HepG2 (cell line): ENCODE results near the gene PRXL2B. TPM values are rescaled to one million over a fixed set of nuclear protein-coding genes. Genes with fewer than 3 reads are reported as not detected.

Experiments
- AHR ChIP-seq: IDR thresholded peaks from 2 replicates; pipeline ENCODE4 v1.6.1; 2018; ENCODE audit warnings: missing genetic modification reagents, missing compliant biosample characterization
- ATF1 ChIP-seq: IDR thresholded peaks from 2 replicates; pipeline ENCODE4 v1.6.1; 2016; ENCODE audit warnings: mild to moderate bottlenecking, control low read depth
- ATM ChIP-seq: fragments of 450-650 bp; IDR thresholded peaks from 2 replicates; pipeline ENCODE4 v1.7.1; 2017; ENCODE audit warnings: mild to moderate bottlenecking, borderline replicate concordance
- CENPX ChIP-seq: sonication (generic); formaldehyde crosslinking; IDR thresholded peaks from 2 replicates; pipeline ENCODE4 v1.9.0; 2021; ENCODE audit warnings: mild to moderate bottlenecking, missing genetic modification reagents, moderate library complexity
- GATAD1 ChIP-seq: IDR thresholded peaks from 2 replicates; pipeline ENCODE4 v1.6.1; 2016; ENCODE audit warnings: missing genetic modification reagents, missing compliant biosample characterization
- GATAD2A ChIP-seq: IDR thresholded peaks from 2 replicates; pipeline ENCODE4 v1.6.1; 2016
- HNRNPH1 ChIP-seq: fragments of 200-400 bp; formaldehyde crosslinking; optimal IDR thresholded peaks from 2 replicates; pipeline ENCODE3; 2017; ENCODE audit warnings: mild to moderate bottlenecking, low read depth, low read length
- KAT8 ChIP-seq: IDR thresholded peaks from 2 replicates; pipeline ENCODE4 v1.6.1; 2016; ENCODE audit warnings: missing genetic modification reagents, missing compliant biosample characterization
- LBX2 ChIP-seq: sonication (generic); formaldehyde crosslinking; IDR thresholded peaks from 2 replicates; pipeline ENCODE4 v1.5.0; 2020; ENCODE audit warnings: missing genetic modification reagents, mild to moderate bottlenecking, borderline replicate concordance
- MAFF ChIP-seq: IDR thresholded peaks from 2 replicates; pipeline ENCODE4 v1.6.1; 2011; ENCODE audit warnings: low read depth, low read length, improper control_type of control experiment
- MAZ ChIP-seq, 2 experiments: sonication (generic) in 1 of 2; formaldehyde crosslinking in 1 of 2; IDR thresholded peaks; 2 replicates each; pipeline versions ENCODE4 v1.5.0 to v1.6.1; 2012 to 2020; ENCODE audit warnings: low read depth in 2 of 2, mild to moderate bottlenecking in 2 of 2, borderline replicate concordance in 1 of 2, improper control_type of control experiment in 1 of 2, low read length in 1 of 2, missing genetic modification reagents in 1 of 2, moderate library complexity in 1 of 2
- MEIS2 ChIP-seq: sonication (generic); formaldehyde crosslinking; IDR thresholded peaks from 2 replicates; pipeline ENCODE4 v1.9.0; 2021; ENCODE audit warnings: mild to moderate bottlenecking, missing genetic modification reagents
- MXD3 ChIP-seq: IDR thresholded peaks from 2 replicates; pipeline ENCODE4 v1.6.1; 2016; ENCODE audit warnings: mild to moderate bottlenecking, missing biosample characterization, missing genetic modification reagents
- NFE2L1 ChIP-seq: sonication (generic); formaldehyde crosslinking; IDR thresholded peaks from 2 replicates; pipeline ENCODE4 v1.4.0; 2020; ENCODE audit warnings: missing genetic modification reagents, mild to moderate bottlenecking, borderline replicate concordance
- PHF5A ChIP-seq: IDR thresholded peaks from one replicate; pipeline ENCODE4 v1.6.1; 2018; ENCODE audit warnings: low read depth, missing genetic modification reagents; ENCODE audit not compliant: unreplicated experiment
- REL ChIP-seq: sonication (generic); formaldehyde crosslinking; conservative IDR thresholded peaks from 2 replicates; pipeline ENCODE4 v1.8.0; 2022; ENCODE audit warnings: mild to moderate bottlenecking, missing genetic modification reagents, moderate library complexity
- SMAD3 ChIP-seq: sonication (generic); formaldehyde crosslinking; IDR thresholded peaks from 2 replicates; pipeline ENCODE4 v1.4.0; 2020; ENCODE audit warnings: missing genetic modification reagents
- SMC3 ChIP-seq: IDR thresholded peaks from 2 replicates; pipeline ENCODE4 v1.6.1; 2011; ENCODE audit warnings: low read length, improper control_type of control experiment
- YEATS4 ChIP-seq: sonication (generic); formaldehyde crosslinking; IDR thresholded peaks from 2 replicates; pipeline ENCODE4 v1.4.0; 2020; ENCODE audit warnings: missing genetic modification reagents, borderline replicate concordance
- ZBTB7B ChIP-seq: sonication (generic); formaldehyde crosslinking; IDR thresholded peaks from 2 replicates; pipeline ENCODE4 v1.4.0; 2020; ENCODE audit warnings: missing genetic modification reagents
- ZFP82 ChIP-seq: sonication (generic); formaldehyde crosslinking; IDR thresholded peaks from 2 replicates; pipeline ENCODE4 v1.5.1; 2020; ENCODE audit warnings: mild to moderate bottlenecking, missing genetic modification reagents, borderline replicate concordance
- ZNF17 ChIP-seq: sonication (generic); formaldehyde crosslinking; IDR thresholded peaks from 2 replicates; pipeline ENCODE4 v1.5.0; 2020; ENCODE audit warnings: mild to moderate bottlenecking, missing genetic modification reagents
- ZNF234 ChIP-seq: sonication (generic); formaldehyde crosslinking; conservative IDR thresholded peaks from 2 replicates; pipeline ENCODE4 v1.5.1; 2020; ENCODE audit warnings: mild to moderate bottlenecking, missing genetic modification reagents
- ZNF276 ChIP-seq: sonication (generic); formaldehyde crosslinking; IDR thresholded peaks from 2 replicates; pipeline ENCODE4 v1.4.0; 2020; ENCODE audit warnings: mild to moderate bottlenecking, low read depth, missing genetic modification reagents
- ZNF430 ChIP-seq: sonication (generic); formaldehyde crosslinking; IDR thresholded peaks from 2 replicates; pipeline ENCODE4 v1.9.0; 2021; ENCODE audit warnings: mild to moderate bottlenecking, missing genetic modification reagents
- ZNF550 ChIP-seq: sonication (generic); formaldehyde crosslinking; IDR thresholded peaks from 2 replicates; pipeline ENCODE4 v1.4.0; 2020; ENCODE audit warnings: mild to moderate bottlenecking, missing genetic modification reagents, borderline replicate concordance
- ZNF564 ChIP-seq: sonication (generic); formaldehyde crosslinking; IDR thresholded peaks from 2 replicates; pipeline ENCODE4 v1.8.1; 2023; ENCODE audit warnings: mild to moderate bottlenecking, missing genetic modification reagents
- ZNF577 ChIP-seq: sonication (generic); formaldehyde crosslinking; IDR thresholded peaks from 2 replicates; pipeline ENCODE4 v1.4.0; 2020; ENCODE audit warnings: mild to moderate bottlenecking, low read depth, missing genetic modification reagents, borderline replicate concordance
- ZNF615 ChIP-seq: sonication (generic); formaldehyde crosslinking; IDR thresholded peaks from 2 replicates; pipeline ENCODE4 v1.5.0; 2020; ENCODE audit warnings: mild to moderate bottlenecking, missing genetic modification reagents, borderline replicate concordance
- ZNF670 ChIP-seq: sonication (generic); formaldehyde crosslinking; IDR thresholded peaks from 2 replicates; pipeline ENCODE4 v1.8.0; 2022; ENCODE audit warnings: mild to moderate bottlenecking, missing genetic modification reagents, borderline replicate concordance
- ZNF746 ChIP-seq: sonication (generic); formaldehyde crosslinking; IDR thresholded peaks from 2 replicates; pipeline ENCODE4 v1.8.0; 2022; ENCODE audit warnings: mild to moderate bottlenecking, missing genetic modification reagents
- polyA plus RNA-seq, 8 experiments: library from polyadenylated mRNA; depleted of rRNA in 3 of 8; stranded (reverse) in 7 of 8; unstranded in 1 of 8; fragments of >200 nt; fragmentation: Illumina TruSeq in 4 of 8; extraction: Trizol in 4 of 8; gene quantifications; 2 replicates each; pipeline versions ENCODE4 v1.2.1 to v1.2.3, GENCODE V29; 2011 to 2016; ENCODE audit warnings: low read depth in 4 of 8, missing spikeins in 1 of 8, mixed read lengths in 1 of 8; ENCODE audit not compliant: insufficient read depth in 1 of 8
- total RNA-seq, 5 experiments: library from RNA; depleted of rRNA; stranded (reverse); fragments of >200 nt; fragmentation: Illumina TruSeq; extraction: Trizol; gene quantifications; 2 replicates each; pipeline ENCODE4 v1.2.3, GENCODE V29; 2016; ENCODE audit warnings: low read depth in 1 of 5

Gene PRXL2B
- total and polyA plus RNA-seq, 2 of the 13 experiments (the other 11 are each of a cell fraction or from before 2014, with no cell fraction given) = 16.8 to 22.1 TPM

GRCh38 chr1:2585318-2586092 is 1.1 kb upstream of the PRXL2B start (continued):
- TF ChIP-seq ZNF577 (CRISPR knock-in tag) (no peak), SMAD3 (CRISPR knock-in tag) (no peak), ATF1 (CRISPR knock-in tag) (no peak), ZNF234 (CRISPR knock-in tag) (no peak), LBX2 (CRISPR knock-in tag) (no peak), GATAD1 (CRISPR knock-in tag) (peak; percentile 69; the same call in 1 of the 2 replicates), MXD3 (CRISPR knock-in tag) (no peak), ZBTB7B (CRISPR knock-in tag) (peak; percentile 78; the same call in 1 of the 2 replicates), NFE2L1 (CRISPR knock-in tag) (no peak), ZNF615 (CRISPR knock-in tag) (no peak), SMC3 (no peak), CENPX (CRISPR knock-in tag) (no peak), ZNF564 (CRISPR knock-in tag) (no peak), ZNF276 (CRISPR knock-in tag) (no peak), KAT8 (CRISPR knock-in tag) (peak; percentile 72; the same call in 1 of the 2 replicates), MEIS2 (CRISPR knock-in tag) (no peak), ZNF430 (0 out of 2 replicates have a peak, but pooled peaks have one; percentile 17), AHR (no peak), ATM (no peak), ZNF746 (CRISPR knock-in tag) (no peak), PHF5A (no peak), MAFF (no peak), REL (CRISPR knock-in tag) (no peak), HNRNPH1 (no peak), MAZ (IDR thresholded peaks at IDR 0.05; ENCODE audit: borderline replicate concordance, low read depth, low read length) (peak; percentile 38; the same call in 1 of the 2 replicates), MAZ (CRISPR knock-in tag; IDR thresholded peaks at IDR 0.05; ENCODE audit: low read depth) (no peak), ZNF17 (CRISPR knock-in tag) (no peak), YEATS4 (CRISPR knock-in tag) (no peak), ZNF550 (CRISPR knock-in tag) (no peak), ZNF670 (CRISPR knock-in tag) (no peak), ZFP82 (CRISPR knock-in tag) (no peak), GATAD2A (no peak)
